IPS-15b (cell line): ENCODE data around the gene TBC1D25.

Experiments
- H3K27me3 ChIP-seq: one replicate; pipeline ENCODE4 v1.6.1; 2013; ENCODE audit warnings: low read length; ENCODE audit not compliant: control insufficient read depth, insufficient read depth
- H3K36me3 ChIP-seq: one replicate; pipeline ENCODE4 v1.6.1; 2013; ENCODE audit warnings: low read length; ENCODE audit not compliant: control insufficient read depth, insufficient read depth
- H3K4me1 ChIP-seq: one replicate; pipeline ENCODE4 v1.6.1; 2013; ENCODE audit warnings: mild to moderate bottlenecking, low read length; ENCODE audit not compliant: control insufficient read depth, insufficient read depth
- H3K4me3 ChIP-seq: one replicate; pipeline ENCODE4 v1.5.1; 2013; ENCODE audit warnings: low read depth, low read length
- H3K9ac ChIP-seq: one replicate; pipeline ENCODE4 v1.6.1; 2013; ENCODE audit warnings: low read depth, mild to moderate bottlenecking, low read length
- H3K9me3 ChIP-seq: one replicate; pipeline ENCODE4 v1.6.1; 2013; ENCODE audit warnings: mild to moderate bottlenecking, low read length; ENCODE audit not compliant: control insufficient read depth, insufficient read depth

TBC1D25 gene

GRCh38 chrX:48539345-48540027 is at the start of gene TBC1D25:
Gene TBC1D25 (plus strand): TSS chrX:48539714. CDS start chrX:48539798, 84 bp downstream.
- H3K9ac ChIP-seq, result no peak within 1 kb of the TSS
- no peaks in the 10 kb centered on the region for H3K4me1 ChIP-seq
- H3K36me3 ChIP-seq, result peaks cover under 1% of the 10 kb centered on the region
- peaks cover 2% of the 10 kb centered on the region for H3K9me3 ChIP-seq
- peak within 1 kb of the TSS; percentile 72 for H3K4me3 ChIP-seq
- no peaks in the 10 kb centered on the region for H3K27me3 ChIP-seq

GRCh38 chrX:48489892-48490291 is 49.6 kb upstream of the TBC1D25 start:
- Histone ChIP-seq H3K4me3 (no peak overlapping the region), H3K9ac (no peak overlapping the region), H3K27me3 (no peaks in the 10 kb centered on the region), H3K9me3 (peaks cover 5% of the 10 kb centered on the region), H3K36me3 (no peaks in the 10 kb centered on the region), H3K4me1 (no peaks in the 10 kb centered on the region)

- H3K9me3 ChIP-seq, result peaks cover 5% of the 10 kb centered on the region
- no peaks in the 10 kb centered on the region for H3K36me3 ChIP-seq
- H3K4me3 ChIP-seq, result no peak overlapping the region
- H3K27me3 ChIP-seq, result no peaks in the 10 kb centered on the region
- H3K9ac ChIP-seq, result no peak overlapping the region
- H3K4me1 ChIP-seq, result no peaks in the 10 kb centered on the region
Observed at GRCh38 chrX:48490661-48491060, 48.9 kb upstream of the TBC1D25 start.

- Histone ChIP-seq H3K9ac (no peak overlapping the region), H3K27me3 (no peaks in the 10 kb centered on the region), H3K36me3 (no peaks in the 10 kb centered on the region), H3K4me1 (no peaks in the 10 kb centered on the region), H3K9me3 (peaks cover 5% of the 10 kb centered on the region), H3K4me3 (no peak overlapping the region)
Observed at GRCh38 chrX:48491809-48492208, 47.7 kb upstream of the TBC1D25 start.

- H3K9me3 ChIP-seq, result peaks cover 2% of the 10 kb centered on the region
- no peak overlapping the region for H3K9ac ChIP-seq
- H3K4me1 ChIP-seq, result no peaks in the 10 kb centered on the region
- H3K27me3 ChIP-seq, result no peaks in the 10 kb centered on the region
- H3K4me3 ChIP-seq, result no peak overlapping the region
- H3K36me3 ChIP-seq, result no peaks in the 10 kb centered on the region
Observed at GRCh38 chrX:48492293-48492910, 47.1 kb upstream of the TBC1D25 start.

GRCh38 chrX:48493890-48494364 is 45.6 kb upstream of the TBC1D25 start:
- no peaks in the 10 kb centered on the region for H3K27me3 ChIP-seq
- no peaks in the 10 kb centered on the region for H3K4me1 ChIP-seq
- no peak overlapping the region for H3K9ac ChIP-seq
- no peaks in the 10 kb centered on the region for H3K36me3 ChIP-seq
- H3K9me3 ChIP-seq, result no peaks in the 10 kb centered on the region
- H3K4me3 ChIP-seq, result no peak overlapping the region

- H3K9me3 ChIP-seq, result no peaks in the 10 kb centered on the region
- H3K9ac ChIP-seq, result no peak overlapping the region
- H3K36me3 ChIP-seq, result no peaks in the 10 kb centered on the region
- no peaks in the 10 kb centered on the region for H3K27me3 ChIP-seq
- no peaks in the 10 kb centered on the region for H3K4me1 ChIP-seq
- H3K4me3 ChIP-seq, result no peak overlapping the region
Observed at GRCh38 chrX:48496660-48497059, 42.9 kb upstream of the TBC1D25 start.

- no peaks in the 10 kb centered on the region for H3K27me3 ChIP-seq
- H3K4me1 ChIP-seq, result no peaks in the 10 kb centered on the region
- H3K9ac ChIP-seq, result no peak overlapping the region
- H3K36me3 ChIP-seq, result no peaks in the 10 kb centered on the region
- H3K9me3 ChIP-seq, result no peaks in the 10 kb centered on the region
- H3K4me3 ChIP-seq, result no peak overlapping the region
Observed at GRCh38 chrX:48497871-48498270, 41.6 kb upstream of the TBC1D25 start.

- Histone ChIP-seq H3K9me3 (no peaks in the 10 kb centered on the region), H3K4me1 (no peaks in the 10 kb centered on the region), H3K9ac (no peak overlapping the region), H3K36me3 (no peaks in the 10 kb centered on the region), H3K27me3 (no peaks in the 10 kb centered on the region), H3K4me3 (no peak overlapping the region)
Observed at GRCh38 chrX:48498374-48498809, 41.1 kb upstream of the TBC1D25 start.

- H3K4me3 ChIP-seq, result no peak overlapping the region
- H3K36me3 ChIP-seq, result no peaks in the 10 kb centered on the region
- H3K27me3 ChIP-seq, result no peaks in the 10 kb centered on the region
Observed at GRCh38 chrX:48504261-48504660, 35.3 kb upstream of the TBC1D25 start.

GRCh38 chrX:48505481-48505880 is 34.0 kb upstream of the TBC1D25 start:
- Histone ChIP-seq H3K27me3 (no peaks in the 10 kb centered on the region), H3K4me3 (no peak overlapping the region), H3K9ac (no peak overlapping the region), H3K9me3 (no peaks in the 10 kb centered on the region), H3K36me3 (no peaks in the 10 kb centered on the region), H3K4me1 (no peaks in the 10 kb centered on the region)

More at GRCh38 chrX:48504261-48504660, 35.3 kb upstream of the TBC1D25 start:
- Histone ChIP-seq H3K9me3 (no peaks in the 10 kb centered on the region), H3K4me1 (no peaks in the 10 kb centered on the region), H3K9ac (no peak overlapping the region)

GRCh38 chrX:48507246-48507645 is 32.3 kb upstream of the TBC1D25 start:
- H3K4me1 ChIP-seq, result no peaks in the 10 kb centered on the region
- no peaks in the 10 kb centered on the region for H3K36me3 ChIP-seq
- no peak overlapping the region for H3K4me3 ChIP-seq
- H3K27me3 ChIP-seq, result no peaks in the 10 kb centered on the region
- H3K9ac ChIP-seq, result no peak overlapping the region
- no peaks in the 10 kb centered on the region for H3K9me3 ChIP-seq
